PFSK-1 (cell line): ENCODE measurements around the gene ERMP1.

ENCODE experiments used
- FOXP2 ChIP-seq: optimal IDR thresholded peaks from 2 replicates; pipeline ENCODE3; 2011; ENCODE audit warnings: borderline replicate concordance, control low read depth, inconsistent platforms; ENCODE audit not compliant: insufficient read depth; ENCODE audit errors: extremely low read length, extremely low read depth
- POLR2AphosphoS5 ChIP-seq: IDR thresholded peaks from 2 replicates; pipeline ENCODE4 v1.6.1; 2012; ENCODE audit warnings: low read depth, mild to moderate bottlenecking, control low read depth, low read length, moderate library complexity
- REST ChIP-seq, 2 experiments: IDR thresholded peaks; 2 replicates each; pipeline versions ENCODE4 v1.6.1 to v1.8.0; 2011 to 2012; ENCODE audit warnings: low read depth in 2 of 2, low read length in 2 of 2, control low read depth in 1 of 2, inconsistent platforms in 1 of 2, mild to moderate bottlenecking in 1 of 2, moderate library complexity in 1 of 2; ENCODE audit not compliant: insufficient read depth in 1 of 2
- SIN3A ChIP-seq: IDR thresholded peaks from 2 replicates; pipeline ENCODE4 v1.6.1; 2012; ENCODE audit warnings: mild to moderate bottlenecking, low read length, moderate library complexity, borderline replicate concordance; ENCODE audit not compliant: insufficient read depth
- TAF1 ChIP-seq: IDR thresholded peaks from 2 replicates; pipeline ENCODE4 v1.6.1; 2012; ENCODE audit warnings: low read length, control low read depth, borderline replicate concordance; ENCODE audit not compliant: insufficient read depth

The ERMP1 gene

GRCh38 chr9:5842929-5843793 lies 10.2 kb upstream of the ERMP1 start:
- TF ChIP-seq FOXP2 (no peak), REST (IDR thresholded peaks at IDR 0.05; ENCODE audit: insufficient read depth in 1 of 2, low read depth in 2 of 2, low read length in 2 of 2) (no peak), POLR2AphosphoS5 (no peak), TAF1 (no peak), SIN3A (no peak)

- TF ChIP-seq SIN3A (no peak), FOXP2 (no peak), POLR2AphosphoS5 (no peak), TAF1 (no peak), REST (IDR thresholded peaks at IDR 0.05; ENCODE audit: insufficient read depth in 1 of 2, low read depth in 2 of 2, low read length in 2 of 2) (no peak)
These were observed 9.1 kb upstream of the ERMP1 start for GRCh38 chr9:5841771-5842573.

GRCh38 chr9:5840788-5841187 lies 7.9 kb upstream of the ERMP1 start:
- TF ChIP-seq FOXP2 (no peak), REST (IDR thresholded peaks at IDR 0.05; ENCODE audit: insufficient read depth in 1 of 2, low read depth in 2 of 2, low read length in 2 of 2) (no peak), POLR2AphosphoS5 (no peak), SIN3A (no peak), TAF1 (no peak)

- TF ChIP-seq FOXP2 (no peak), SIN3A (no peak), POLR2AphosphoS5 (no peak), REST (IDR thresholded peaks at IDR 0.05; ENCODE audit: insufficient read depth in 1 of 2, low read depth in 2 of 2, low read length in 2 of 2) (no peak), TAF1 (no peak)
These were observed 6.6 kb upstream of the ERMP1 start for GRCh38 chr9:5839572-5839902.
